Ascending aorta (tissue), 2 donors: ENCODE data around the gene ATP2B3. TPM values are rescaled to one million over a fixed set of nuclear protein-coding genes. Genes with fewer than 3 reads are reported as not detected.
A peak's percentile ranks its signal among the peaks of the same experiment; 100 is the strongest.

ENCODE experiments used
- DNase-seq, 2 donors: peaks; one replicate each; pipeline ENCODE4 v3.0.0-alpha.2; 2019; ENCODE audit warnings: low spot score in 2 of 2
- H3K27ac ChIP-seq, 2 donors: fragments of 200-600 bp; sonication (generic); one replicate each; pipeline ENCODE4 v1.5.1; 2016 to 2017; ENCODE audit warnings: mild to moderate bottlenecking in 1 of 2
- H3K27me3 ChIP-seq: fragments of 200-600 bp; sonication (generic); one replicate; pipeline ENCODE4 v1.5.1; 2017
- H3K36me3 ChIP-seq, 2 donors: fragments of 200-600 bp; sonication (generic); one replicate each; pipeline ENCODE4 v1.5.1; 2016
- H3K4me1 ChIP-seq, 2 donors: fragments of 200-600 bp; sonication (generic); one replicate each; pipeline ENCODE4 v1.5.1; 2016 to 2017; ENCODE audit warnings: mild to moderate bottlenecking in 1 of 2
- H3K4me3 ChIP-seq, 2 donors: fragments of 200-600 bp; sonication (generic); one replicate each; pipeline ENCODE4 v1.5.1; 2016 to 2017; ENCODE audit warnings: mild to moderate bottlenecking in 1 of 2
- H3K9me3 ChIP-seq, 2 donors: fragments of 200-600 bp; sonication (generic); one replicate each; pipeline ENCODE4 v1.5.1; 2016
- intact Hi-C: fragments of 100-400 bp; cut with DNase I; formaldehyde crosslinking; loops from one replicate; pipeline ENCODE4 v1.15.1; 2023
- total RNA-seq: library from RNA; depleted of rRNA; stranded (reverse); fragments of >200 nt; gene quantifications from one replicate; pipeline ENCODE4 v1.1.0, GENCODE V29; 2016
- TF ChIP-seq, protein P1 (sequence below), 3 experiments: fragments of 200-600 bp in 2 of 3; fragments of 450-650 bp in 1 of 3; sonication (generic) in 2 of 3; IDR thresholded peaks; one replicate each; pipeline ENCODE4 v1.5.1; 2016 to 2019; ENCODE audit warnings: antibody characterized with exemption in 3 of 3, mild to moderate bottlenecking in 1 of 3, moderate library complexity in 1 of 3

Gene ATP2B3
- total RNA-seq, 1 donor from 2014 or later = 0.32 TPM

DNA sequence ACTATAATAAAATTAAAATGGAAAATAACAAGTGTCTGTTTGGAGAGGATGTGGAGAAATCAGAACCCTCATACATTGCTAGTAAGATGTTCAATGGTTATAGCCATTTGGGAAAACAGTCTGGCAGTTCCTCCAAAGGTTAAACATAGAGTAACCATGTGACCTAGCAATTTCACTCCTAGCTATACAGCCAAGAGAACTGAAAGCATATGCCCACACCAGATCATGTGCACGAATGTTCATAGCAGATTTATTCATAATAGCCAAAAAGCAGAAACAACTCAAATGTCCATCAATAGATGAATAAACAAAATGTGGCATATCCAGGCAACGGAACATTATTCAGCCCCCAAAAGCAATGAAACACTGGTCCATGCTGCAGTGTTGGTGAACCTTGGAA, 90.9 kb downstream of the ATP2B3 start:
- DNase-seq = no peak
- H3K4me1 ChIP-seq = no peaks in the 10 kb centered on the region
- H3K27me3 ChIP-seq = no peaks in the 10 kb centered on the region
- intact Hi-C loops = no loop called here
- no peaks in the 10 kb centered on the region for H3K36me3 ChIP-seq
- TF ChIP-seq, protein P1, sequence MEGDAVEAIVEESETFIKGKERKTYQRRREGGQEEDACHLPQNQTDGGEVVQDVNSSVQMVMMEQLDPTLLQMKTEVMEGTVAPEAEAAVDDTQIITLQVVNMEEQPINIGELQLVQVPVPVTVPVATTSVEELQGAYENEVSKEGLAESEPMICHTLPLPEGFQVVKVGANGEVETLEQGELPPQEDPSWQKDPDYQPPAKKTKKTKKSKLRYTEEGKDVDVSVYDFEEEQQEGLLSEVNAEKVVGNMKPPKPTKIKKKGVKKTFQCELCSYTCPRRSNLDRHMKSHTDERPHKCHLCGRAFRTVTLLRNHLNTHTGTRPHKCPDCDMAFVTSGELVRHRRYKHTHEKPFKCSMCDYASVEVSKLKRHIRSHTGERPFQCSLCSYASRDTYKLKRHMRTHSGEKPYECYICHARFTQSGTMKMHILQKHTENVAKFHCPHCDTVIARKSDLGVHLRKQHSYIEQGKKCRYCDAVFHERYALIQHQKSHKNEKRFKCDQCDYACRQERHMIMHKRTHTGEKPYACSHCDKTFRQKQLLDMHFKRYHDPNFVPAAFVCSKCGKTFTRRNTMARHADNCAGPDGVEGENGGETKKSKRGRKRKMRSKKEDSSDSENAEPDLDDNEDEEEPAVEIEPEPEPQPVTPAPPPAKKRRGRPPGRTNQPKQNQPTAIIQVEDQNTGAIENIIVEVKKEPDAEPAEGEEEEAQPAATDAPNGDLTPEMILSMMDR (IDR thresholded peaks at IDR 0.05) = no peak
- H3K4me3 ChIP-seq = no peak overlapping the region
- H3K27ac ChIP-seq = no peak overlapping the region
- H3K9me3 ChIP-seq = no peaks in the 10 kb centered on the region

DNA sequence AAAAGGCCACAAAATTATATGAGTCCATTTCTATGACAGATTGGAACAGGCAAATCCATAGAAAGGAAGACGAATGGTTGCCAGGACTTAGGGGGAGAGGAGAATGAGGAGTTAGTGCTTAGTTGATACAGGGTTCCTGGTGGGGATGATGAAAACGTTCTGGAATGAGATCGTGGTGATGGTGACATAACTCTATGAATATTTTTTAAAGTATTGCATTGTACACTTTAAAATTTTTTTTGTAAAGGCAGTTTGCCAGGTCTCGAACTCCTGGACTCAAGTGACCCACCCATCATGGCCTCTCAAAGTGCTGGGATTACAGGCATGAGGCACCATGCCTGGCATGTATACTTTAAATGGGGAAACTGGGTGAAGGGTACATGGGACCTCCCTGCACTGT, 91.4 kb downstream of the ATP2B3 start:
- Histone ChIP-seq H3K36me3 (no peaks in the 10 kb centered on the region), H3K4me3 (no peak overlapping the region), H3K9me3 (no peaks in the 10 kb centered on the region), H3K27me3 (no peaks in the 10 kb centered on the region), H3K4me1 (no peaks in the 10 kb centered on the region), H3K27ac (no peak overlapping the region)
- TF ChIP-seq, protein P1 (IDR thresholded peaks at IDR 0.05) = no peak
- intact Hi-C loops = no loop called here
- no peak for DNase-seq

DNA sequence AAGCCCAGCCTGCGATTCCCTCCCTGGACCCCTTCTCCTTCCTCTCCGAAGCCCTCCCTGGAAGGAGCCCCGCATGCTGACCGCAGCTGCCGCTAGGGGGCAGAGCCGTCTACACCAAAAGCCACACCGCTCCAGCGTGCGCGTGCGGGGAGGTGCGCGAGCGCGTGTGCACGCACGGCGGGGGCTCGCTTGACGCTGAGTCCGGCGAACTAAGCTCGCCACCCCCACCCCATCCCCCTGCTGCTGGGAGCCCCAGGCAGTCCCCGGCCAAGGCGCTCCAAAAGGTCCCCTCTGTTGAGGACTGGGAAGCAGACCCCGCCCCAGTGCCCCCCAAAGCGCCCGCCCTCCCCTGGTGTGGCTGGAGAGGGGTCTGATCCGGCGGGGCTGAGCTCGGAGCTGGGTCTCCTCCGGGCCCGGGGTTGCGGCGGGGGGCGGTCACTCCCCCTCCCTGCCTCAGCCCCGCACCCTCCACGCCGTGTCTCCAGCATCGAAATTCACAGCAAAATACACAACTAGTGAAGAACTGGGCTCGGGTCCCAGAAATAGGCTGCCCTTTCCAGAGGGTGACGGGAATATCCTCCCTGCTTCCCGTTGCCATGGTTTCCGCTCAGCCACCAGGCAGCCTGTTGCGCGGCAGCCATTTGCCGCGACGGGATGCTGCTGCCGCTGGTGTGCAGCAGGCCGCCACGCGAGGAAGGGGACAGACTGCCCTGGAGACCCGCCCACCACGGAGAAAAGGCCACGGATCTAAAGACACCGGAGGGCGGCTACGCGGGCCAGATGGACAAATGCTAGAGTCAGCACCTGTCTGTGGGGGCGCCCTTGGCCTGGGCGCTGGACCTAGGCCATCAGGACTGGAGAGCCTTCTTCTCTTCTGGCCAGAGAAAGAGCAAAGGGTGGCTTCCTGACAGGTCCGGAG, 92.7 kb downstream of the ATP2B3 start:
- Histone ChIP-seq H3K9me3 (no peaks in the 10 kb centered on the region), H3K27ac (no peak overlapping the region), H3K4me1 (no peaks in the 10 kb centered on the region), H3K27me3 (no peaks in the 10 kb centered on the region), H3K36me3 (no peaks in the 10 kb centered on the region), H3K4me3 (peak overlapping the region; percentile 34 to 66)
- TF ChIP-seq, protein P1 (IDR thresholded peaks at IDR 0.05) = peak; percentile 66 to 78 (median 66)
- peak in 1 of 2 donors; percentile 83 for DNase-seq
- intact Hi-C loops = loop anchor here (1.0 to 2.0 kb wide), 2 partner anchors 59 to 98 kb away; no protein-coding TSS in a partner anchor

DNA sequence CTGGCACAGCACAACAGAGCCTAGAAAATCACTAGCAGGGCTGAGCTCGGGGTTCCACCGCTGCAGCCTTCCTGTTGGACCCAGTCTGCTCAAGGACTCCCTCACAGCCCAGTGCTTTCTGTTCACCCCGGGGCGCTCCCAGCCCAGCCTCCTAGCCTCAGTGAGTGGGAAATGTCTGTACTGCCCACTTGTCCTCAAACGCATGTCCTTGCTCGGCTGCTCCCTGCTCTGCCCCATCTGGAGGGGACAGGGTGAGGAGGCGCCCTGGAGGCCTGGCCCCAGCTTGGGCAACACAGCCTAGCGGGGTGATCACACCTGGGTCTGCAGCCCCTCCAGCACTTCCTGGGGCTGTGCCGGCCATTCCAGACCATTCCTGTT, 93.4 kb downstream of the ATP2B3 start:
- H3K36me3 ChIP-seq = no peaks in the 10 kb centered on the region
- H3K4me1 ChIP-seq = no peaks in the 10 kb centered on the region
- H3K27ac ChIP-seq = no peak overlapping the region
- no peak for DNase-seq
- peak overlapping the region in 1 of 2 donors; percentile 66 for H3K4me3 ChIP-seq
- no peaks in the 10 kb centered on the region for H3K27me3 ChIP-seq
- TF ChIP-seq, protein P1 (IDR thresholded peaks at IDR 0.05) = no peak
- intact Hi-C loops = loop anchor here (1.0 to 2.0 kb wide), 2 partner anchors 58 to 97 kb away; no protein-coding TSS in a partner anchor
- H3K9me3 ChIP-seq = no peaks in the 10 kb centered on the region

DNA sequence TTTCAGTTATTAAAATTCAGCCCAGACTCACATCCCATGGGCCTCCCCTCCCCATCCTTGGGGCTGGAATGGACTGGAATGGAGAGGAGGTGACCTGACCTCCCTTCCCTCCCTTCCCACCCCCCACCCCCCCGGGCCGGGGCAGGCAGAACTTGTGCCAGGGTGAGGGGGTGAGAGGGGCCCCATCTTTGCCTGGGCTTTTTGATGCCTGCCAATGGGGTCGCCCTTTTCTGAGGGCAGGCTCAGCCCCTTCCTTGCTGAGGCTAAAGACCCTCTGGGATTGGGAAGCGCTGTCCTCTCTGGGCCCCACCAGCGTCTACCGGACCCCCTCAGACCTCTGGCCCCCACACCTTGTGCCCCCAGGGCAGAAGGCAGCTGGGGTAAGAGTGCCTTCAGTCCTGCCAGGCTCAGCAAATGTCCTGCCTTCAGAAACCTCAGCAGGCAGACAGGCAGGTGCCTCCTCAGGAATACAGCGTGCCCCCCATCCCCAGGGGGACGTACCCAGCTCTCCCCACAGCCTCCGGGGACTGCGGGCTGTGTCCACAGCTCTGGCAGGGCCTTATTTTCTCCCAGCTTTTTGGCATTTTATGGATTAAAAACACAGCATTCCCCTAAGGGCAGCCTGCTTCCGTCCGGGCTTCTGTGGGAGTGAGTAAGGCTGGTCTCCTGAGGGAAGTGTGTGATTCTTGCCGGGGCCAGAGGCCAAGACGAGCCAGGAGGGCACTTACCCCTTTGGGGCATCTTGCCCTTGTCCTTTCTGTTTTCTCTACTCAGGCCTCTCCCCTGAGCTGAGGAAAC, 94.1 kb downstream of the ATP2B3 start:
- peak in 1 of 2 donors; percentile 55 for DNase-seq
- Histone ChIP-seq H3K27ac (no peak overlapping the region), H3K27me3 (no peaks in the 10 kb centered on the region), H3K4me3 (no peak overlapping the region), H3K4me1 (no peaks in the 10 kb centered on the region), H3K36me3 (no peaks in the 10 kb centered on the region), H3K9me3 (no peaks in the 10 kb centered on the region)
- intact Hi-C loops = loop anchor here (2.0 kb wide), 1 partner anchor 57 kb away; no protein-coding TSS in a partner anchor
- TF ChIP-seq, protein P1 (IDR thresholded peaks at IDR 0.05) = no peak
